HAP-1 (cell line): ENCODE data around the gene HPS6.

Source experiments
- DNase-seq, 2 experiments: peaks; one replicate each; pipeline ENCODE4 v3.0.0-alpha.2; 2016 to 2020; ENCODE audit warnings: low spot score in 2 of 2
- H3K27me3 ChIP-seq: fragments of 250-450 bp; sonication (Bioruptor Pico); 2 replicates; pipeline ENCODE4 v1.5.1; 2020; ENCODE audit warnings: low read depth, mild to moderate bottlenecking, moderate library complexity
- H3K36me3 ChIP-seq: fragments of 250-450 bp; sonication (Bioruptor Pico); replicated peaks from 2 replicates; pipeline ENCODE4 v1.5.1; 2020; ENCODE audit warnings: mild to moderate bottlenecking
- H3K4me1 ChIP-seq: fragments of 250-450 bp; sonication (Bioruptor Pico); 2 replicates; pipeline ENCODE4 v1.5.1; 2020; ENCODE audit warnings: mild to moderate bottlenecking
- H3K4me3 ChIP-seq: fragments of 250-450 bp; sonication (Bioruptor Pico); 2 replicates; pipeline ENCODE4 v1.5.1; 2020; ENCODE audit warnings: mild to moderate bottlenecking, moderate library complexity
- H3K9me3 ChIP-seq: fragments of 250-450 bp; sonication (Bioruptor Pico); 2 replicates; pipeline ENCODE4 v1.5.1; 2020; ENCODE audit warnings: mild to moderate bottlenecking, moderate library complexity
- in situ Hi-C: fragments of 300-500 bp; cut with MboI; formaldehyde crosslinking; loops from 3 replicates; pipeline ENCODE4 v1.14.3; 2020; ENCODE audit warnings: low sequenced_read_pairs, inconsistent platforms, mixed read lengths

Gene HPS6

GRCh38 chr10:102090772-102091171 lies 25.6 kb downstream of the HPS6 start:
- Histone ChIP-seq H3K9me3 (no peaks in the 10 kb centered on the region), H3K27me3 (no peaks in the 10 kb centered on the region), H3K36me3 (no peaks in the 10 kb centered on the region), H3K4me1 (no peaks in the 10 kb centered on the region), H3K4me3 (no peak overlapping the region)
- DNase-seq: no peak
- in situ Hi-C loops: no loop called here

GRCh38 chr10:102096449-102096848 lies 31.3 kb downstream of the HPS6 start:
- H3K4me3 ChIP-seq: no peak overlapping the region
- no peaks in the 10 kb centered on the region for H3K4me1 ChIP-seq
- H3K9me3 ChIP-seq: no peaks in the 10 kb centered on the region
- no peak for DNase-seq
- no peaks in the 10 kb centered on the region; the same call in 1 of the 2 replicates for H3K36me3 ChIP-seq
- H3K27me3 ChIP-seq: no peaks in the 10 kb centered on the region
- in situ Hi-C loops: no loop called here

DNA sequence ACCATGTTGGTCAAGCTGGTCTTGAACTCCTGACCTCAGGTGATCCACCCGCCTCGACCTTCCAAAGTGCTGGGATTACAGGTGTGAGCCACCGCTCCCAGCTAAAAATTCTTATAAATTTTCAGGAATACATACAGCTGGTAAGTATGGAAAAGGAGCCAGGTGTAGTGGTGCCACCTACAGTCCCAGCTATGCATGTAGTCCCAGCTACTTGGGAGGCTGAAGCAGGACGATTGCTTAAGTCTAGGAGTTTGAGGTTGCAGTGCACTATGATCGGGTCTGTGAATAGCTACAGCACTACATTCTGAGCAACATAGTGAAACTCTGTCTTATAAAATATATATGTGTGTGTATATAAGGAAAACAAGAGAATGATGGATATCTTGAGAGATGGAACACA lies 36.0 kb downstream of the HPS6 start:
- in situ Hi-C loops: no loop called here
- Histone ChIP-seq H3K4me1 (no peaks in the 10 kb centered on the region), H3K9me3 (no peaks in the 10 kb centered on the region), H3K4me3 (no peak overlapping the region), H3K36me3 (no peaks in the 10 kb centered on the region; the same call in 1 of the 2 replicates), H3K27me3 (no peaks in the 10 kb centered on the region)
- no peak for DNase-seq

DNA sequence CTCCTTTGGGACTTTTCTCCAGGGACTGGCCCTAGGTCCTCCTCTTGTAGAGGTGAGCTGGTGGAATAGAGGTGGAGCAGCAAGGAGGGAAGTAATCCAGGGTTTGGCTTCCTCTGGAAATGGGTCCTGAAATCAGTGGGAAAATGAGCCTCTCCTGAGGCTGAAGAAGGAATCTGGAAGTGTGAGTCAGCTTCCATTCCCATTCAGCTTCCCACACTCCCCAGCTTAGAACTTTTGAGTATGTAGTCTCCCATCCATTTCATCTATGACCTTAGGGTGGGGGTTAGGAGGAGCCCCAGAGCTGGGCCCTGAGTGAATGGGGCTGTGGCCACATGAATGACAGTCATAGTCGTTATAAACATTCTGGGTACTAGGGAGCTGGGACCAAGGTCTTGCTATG lies 37.3 kb downstream of the HPS6 start:
- in situ Hi-C loops: no loop called here
- Histone ChIP-seq H3K9me3 (no peaks in the 10 kb centered on the region), H3K27me3 (no peaks in the 10 kb centered on the region), H3K4me3 (no peak overlapping the region), H3K4me1 (no peaks in the 10 kb centered on the region), H3K36me3 (peaks cover 6% of the 10 kb centered on the region)
- DNase-seq: no peak

- Histone ChIP-seq H3K4me3 (no peak overlapping the region), H3K27me3 (no peaks in the 10 kb centered on the region), H3K9me3 (no peaks in the 10 kb centered on the region), H3K4me1 (no peaks in the 10 kb centered on the region), H3K36me3 (peaks cover 49% of the 10 kb centered on the region)
- in situ Hi-C loops: no loop called here
- DNase-seq: no peak
These were observed 41.8 kb downstream of the HPS6 start for GRCh38 chr10:102106998-102107397.

- in situ Hi-C loops: no loop called here
- Histone ChIP-seq H3K36me3 (peaks cover 49% of the 10 kb centered on the region), H3K4me3 (no peak overlapping the region), H3K27me3 (no peaks in the 10 kb centered on the region), H3K4me1 (peaks cover 12% of the 10 kb centered on the region), H3K9me3 (no peaks in the 10 kb centered on the region)
- DNase-seq: no peak
These were observed 44.3 kb downstream of the HPS6 start for GRCh38 chr10:102109166-102110116.

- Histone ChIP-seq H3K4me3 (no peak overlapping the region), H3K9me3 (no peaks in the 10 kb centered on the region), H3K27me3 (no peaks in the 10 kb centered on the region), H3K4me1 (peaks cover 23% of the 10 kb centered on the region), H3K36me3 (peaks cover 49% of the 10 kb centered on the region)
- in situ Hi-C loops: no loop called here
- no peak for DNase-seq
These were observed 46.1 kb downstream of the HPS6 start for GRCh38 chr10:102111276-102111675.

DNA sequence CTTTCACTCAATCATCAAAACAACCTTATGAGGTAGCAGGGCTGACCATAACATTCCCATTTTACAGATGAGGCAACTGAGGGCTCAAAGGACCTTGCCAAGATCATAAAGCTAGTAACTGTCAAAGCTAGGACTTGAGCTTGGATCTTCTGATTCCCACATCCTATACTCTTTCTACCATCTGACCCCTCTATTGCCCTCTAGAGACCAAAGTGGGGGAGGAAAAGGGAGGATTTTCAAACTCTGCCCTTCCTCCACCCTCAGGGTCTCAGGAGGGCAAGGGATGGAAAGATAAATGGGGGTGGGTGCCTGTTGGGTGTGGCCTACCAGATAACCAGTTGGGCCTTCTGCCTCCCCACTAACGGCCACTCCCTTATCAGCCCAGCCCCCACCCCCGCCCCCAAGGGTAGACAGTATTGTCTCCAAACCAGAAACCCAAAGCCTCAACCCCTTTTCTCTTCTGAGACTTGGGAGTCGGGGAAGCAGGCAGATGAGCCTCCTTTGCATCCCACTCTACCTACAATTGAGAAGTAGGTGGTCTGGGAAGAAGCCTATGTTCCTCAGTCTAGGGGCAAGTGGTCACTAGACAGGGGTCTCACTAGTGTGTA lies 47.2 kb downstream of the HPS6 start:
- H3K9me3 ChIP-seq: no peaks in the 10 kb centered on the region
- in situ Hi-C loops: no loop called here
- H3K4me1 ChIP-seq: peaks cover 29% of the 10 kb centered on the region
- H3K4me3 ChIP-seq: no peak overlapping the region
- no peaks in the 10 kb centered on the region for H3K27me3 ChIP-seq
- peaks cover 43% of the 10 kb centered on the region for H3K36me3 ChIP-seq
- DNase-seq: peak in 1 of 2 experiments; percentile 16

DNA sequence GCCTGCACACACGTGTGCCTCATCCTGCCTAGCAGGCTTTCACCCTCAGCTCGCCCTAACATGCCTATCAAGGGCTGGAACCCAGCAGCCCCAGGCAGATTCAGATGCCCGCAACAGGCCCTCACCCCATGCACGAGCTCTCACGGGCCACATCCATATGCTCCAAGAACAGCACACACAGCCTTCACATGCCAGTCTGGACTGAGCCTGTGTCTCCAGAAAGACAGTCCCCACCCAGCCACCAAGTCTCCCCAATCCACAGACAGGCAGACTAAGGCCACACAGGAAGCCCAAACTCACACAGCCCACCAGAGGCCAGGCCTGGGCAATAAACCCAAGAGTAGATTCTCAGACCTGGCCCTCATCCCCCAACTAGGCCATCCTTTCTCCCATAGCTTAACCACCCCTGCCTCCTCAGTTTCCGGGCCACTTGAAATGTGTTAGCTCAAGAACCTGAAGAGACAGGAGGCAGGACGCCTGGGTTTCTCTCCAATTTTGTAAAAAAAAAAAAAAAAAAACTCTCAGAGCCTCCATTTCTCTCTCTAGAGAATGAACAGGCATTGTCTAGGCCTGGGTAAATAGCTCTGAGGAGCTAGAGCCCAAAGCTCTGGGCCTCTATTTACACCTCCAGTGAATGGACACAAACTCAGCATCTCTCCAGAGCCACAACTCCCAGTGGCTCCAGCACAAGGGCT lies 48.3 kb downstream of the HPS6 start:
- peak overlapping the region; percentile 65 for H3K4me3 ChIP-seq
- H3K27me3 ChIP-seq: no peaks in the 10 kb centered on the region
- peaks cover 40% of the 10 kb centered on the region for H3K4me1 ChIP-seq
- in situ Hi-C loops: no loop called here
- H3K9me3 ChIP-seq: no peaks in the 10 kb centered on the region
- H3K36me3 ChIP-seq: peaks cover 34% of the 10 kb centered on the region
- DNase-seq: no peak

GRCh38 chr10:102113956-102114857 lies 49.1 kb downstream of the HPS6 start:
- peaks cover 26% of the 10 kb centered on the region for H3K36me3 ChIP-seq
- H3K4me1 ChIP-seq: peaks cover 46% of the 10 kb centered on the region
- H3K27me3 ChIP-seq: no peaks in the 10 kb centered on the region
- peak in 1 of 2 experiments; percentile 27 for DNase-seq
- in situ Hi-C loops: no loop called here
- no peaks in the 10 kb centered on the region for H3K9me3 ChIP-seq
- peak overlapping the region; percentile 65 for H3K4me3 ChIP-seq

- Histone ChIP-seq H3K27me3 (no peaks in the 10 kb centered on the region), H3K9me3 (no peaks in the 10 kb centered on the region), H3K4me3 (peak overlapping the region; percentile 65), H3K4me1 (peaks cover 46% of the 10 kb centered on the region), H3K36me3 (peaks cover 18% of the 10 kb centered on the region)
- DNase-seq: peak; percentile 91 to 96
- in situ Hi-C loops: no loop called here
These were observed 49.9 kb downstream of the HPS6 start for GRCh38 chr10:102114861-102115618.

- no peaks in the 10 kb centered on the region for H3K27me3 ChIP-seq
- no peak overlapping the region for H3K4me3 ChIP-seq
- peaks cover 10% of the 10 kb centered on the region for H3K36me3 ChIP-seq
- peaks cover 46% of the 10 kb centered on the region for H3K4me1 ChIP-seq
- no peak for DNase-seq
- no peaks in the 10 kb centered on the region for H3K9me3 ChIP-seq
- in situ Hi-C loops: no loop called here
These were observed 50.6 kb downstream of the HPS6 start for GRCh38 chr10:102115775-102116174.
